GM19463 (cell line): Measurements from ENCODE around the gene SHROOM3.
"Not testable (repeated sequence)": the region's sequence is repeated elsewhere in the genome, so short reads cannot be mapped to it uniquely, and the experiment has no call there.

Source experiments
- ATAC-seq: cut with Tn5 transposase; IDR thresholded peaks from one replicate; pipeline ENCODE4 v1.9.1; 2021; ENCODE audit warnings: mild to moderate bottlenecking, moderate library complexity; ENCODE audit not compliant: unreplicated experiment

The SHROOM3 gene

DNA sequence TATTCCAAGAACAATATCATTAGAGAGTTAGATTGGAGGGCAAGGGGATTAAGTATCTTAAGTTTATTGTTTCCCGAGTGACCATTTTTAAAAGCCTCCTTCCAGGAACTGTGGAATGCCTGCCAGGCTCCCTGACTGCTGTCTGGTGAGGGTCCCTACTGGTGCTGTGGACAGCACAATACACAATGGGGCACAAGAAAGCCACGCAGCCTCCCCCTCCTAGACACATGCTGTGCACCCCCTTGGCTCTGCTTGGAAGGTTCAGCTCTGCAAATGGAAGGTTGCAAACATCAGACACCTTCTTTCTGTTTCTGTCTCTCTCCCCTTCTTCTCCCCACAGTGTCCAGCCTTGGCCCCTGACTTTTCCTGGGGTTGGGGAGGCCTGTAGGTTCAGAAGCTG lies 153.2 kb downstream of the SHROOM3 start:
- no peak for ATAC-seq

DNA sequence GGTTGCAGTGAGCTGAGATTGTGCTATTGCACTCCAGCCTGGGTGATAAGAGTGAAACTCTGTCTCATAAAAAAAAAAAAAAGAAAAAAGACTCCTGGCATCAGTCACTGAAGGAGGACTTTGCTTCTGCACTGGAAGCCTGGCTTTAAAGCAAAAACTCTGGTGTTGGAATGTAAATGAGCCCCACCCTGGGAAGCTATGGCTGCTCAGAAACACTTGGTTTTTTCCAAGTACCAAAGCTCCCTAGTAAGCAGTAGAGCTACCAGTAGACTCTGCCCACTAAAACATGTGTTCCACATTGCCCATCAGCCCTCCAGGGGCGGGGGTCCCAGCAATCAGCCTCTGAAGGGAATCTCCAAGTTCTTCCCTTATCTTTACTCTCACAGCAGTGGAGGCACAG lies 154.4 kb downstream of the SHROOM3 start:
- ATAC-seq = no peak

DNA sequence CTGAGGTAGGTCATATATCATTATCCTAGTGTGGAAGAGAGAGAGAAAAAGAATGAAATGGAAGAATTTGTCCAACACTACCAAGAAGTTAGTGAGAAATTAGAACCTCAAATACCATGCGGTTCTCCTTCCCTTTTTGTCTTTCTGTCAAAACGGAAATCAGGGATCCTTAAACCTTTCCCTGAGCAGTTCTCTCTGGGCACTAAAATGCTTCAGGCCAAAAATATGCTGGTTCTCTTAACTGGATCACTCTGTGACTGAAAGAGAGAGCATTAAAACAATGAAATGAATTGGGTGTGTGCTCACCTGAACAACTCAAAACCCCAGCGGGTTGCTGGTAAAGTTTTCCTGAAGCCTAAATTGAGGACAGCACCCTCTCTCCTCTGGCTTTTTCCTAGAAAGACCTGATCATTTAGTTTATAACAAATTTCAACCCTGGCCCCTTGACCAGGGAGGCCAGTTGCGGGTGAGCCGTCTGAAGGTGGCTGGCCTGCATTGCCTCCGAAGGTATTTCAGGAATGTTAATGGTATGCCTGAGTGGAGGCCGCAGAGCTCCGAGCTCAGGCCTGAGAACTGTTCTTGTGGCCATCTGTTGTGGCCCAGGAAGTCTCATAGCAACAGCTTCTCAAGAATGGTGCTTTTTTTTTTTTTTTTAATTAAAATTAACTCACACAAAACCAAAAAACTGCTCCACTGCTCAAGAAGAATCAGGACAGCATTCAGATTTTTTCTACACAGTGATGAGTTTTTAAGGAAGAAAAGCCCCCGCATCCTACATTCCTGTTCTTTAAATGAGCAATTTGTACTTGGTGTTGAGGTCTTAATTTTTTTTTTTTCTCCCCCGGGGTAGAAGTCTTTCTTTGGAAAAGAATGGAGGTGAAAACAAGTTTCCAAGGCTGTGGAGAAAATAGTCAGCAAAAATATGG lies 155.1 kb downstream of the SHROOM3 start:
- no peak for ATAC-seq

DNA sequence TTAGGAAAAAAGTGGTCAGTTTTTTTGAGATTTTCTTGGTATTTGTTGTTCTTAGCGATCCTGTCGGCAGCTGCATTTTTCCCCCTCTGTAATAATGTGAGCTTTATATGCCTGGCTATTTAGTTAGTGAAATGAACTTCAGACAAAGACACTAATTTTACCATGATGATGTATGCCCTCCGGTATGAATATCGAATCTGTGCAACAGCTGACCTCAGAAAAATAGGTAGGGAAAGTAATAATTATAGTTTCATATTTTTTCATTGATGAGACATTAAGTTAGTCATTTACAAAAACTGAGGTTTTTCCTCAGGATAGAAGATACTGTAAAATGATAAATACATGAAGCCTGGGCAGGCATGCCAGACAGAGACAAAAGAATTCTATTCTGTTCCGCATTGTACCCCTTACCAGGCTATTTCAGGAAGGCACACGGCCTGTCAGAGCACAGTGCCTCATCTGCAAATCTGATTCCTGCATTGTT lies 155.8 kb downstream of the SHROOM3 start:
- no peak for ATAC-seq

DNA sequence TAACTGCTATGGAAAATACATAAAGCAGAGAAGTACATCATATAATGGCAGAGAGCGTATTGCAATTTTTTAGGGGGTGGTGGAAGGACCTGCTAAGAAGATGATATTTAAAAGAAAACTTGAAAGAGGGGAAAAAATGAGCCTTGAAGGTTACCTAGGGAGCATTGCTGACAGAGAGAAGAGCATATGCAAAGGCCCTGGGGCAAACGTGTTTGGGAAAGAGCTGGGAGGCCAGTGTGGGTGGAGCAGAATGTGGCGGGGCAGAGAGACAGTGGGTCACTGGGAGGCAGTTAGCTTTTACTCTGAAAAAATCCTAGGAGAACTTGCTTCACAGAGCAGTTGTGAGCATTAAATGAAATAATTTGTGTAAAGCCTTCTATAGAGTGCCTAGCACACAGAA lies 157.0 kb downstream of the SHROOM3 start:
- ATAC-seq = no peak

DNA sequence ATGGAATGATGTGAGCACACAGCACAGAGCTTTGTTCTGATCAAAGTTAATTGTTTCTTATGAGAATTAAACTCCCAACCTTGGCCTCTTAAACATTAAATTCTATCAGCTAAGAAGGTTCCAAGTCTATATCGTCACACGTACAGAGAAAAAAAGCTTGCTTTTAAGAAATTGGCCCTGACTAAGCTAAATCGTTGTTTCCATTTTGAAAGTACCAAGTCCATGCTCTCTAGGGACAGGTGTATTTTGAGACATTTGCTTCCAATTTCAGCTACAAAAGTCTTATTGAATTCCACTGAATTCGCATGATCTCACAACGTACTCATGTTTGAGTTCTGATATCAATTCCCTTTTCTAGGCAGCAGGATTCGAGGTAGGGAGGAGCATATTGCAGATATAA lies 157.4 kb downstream of the SHROOM3 start:
- no peak for ATAC-seq

DNA sequence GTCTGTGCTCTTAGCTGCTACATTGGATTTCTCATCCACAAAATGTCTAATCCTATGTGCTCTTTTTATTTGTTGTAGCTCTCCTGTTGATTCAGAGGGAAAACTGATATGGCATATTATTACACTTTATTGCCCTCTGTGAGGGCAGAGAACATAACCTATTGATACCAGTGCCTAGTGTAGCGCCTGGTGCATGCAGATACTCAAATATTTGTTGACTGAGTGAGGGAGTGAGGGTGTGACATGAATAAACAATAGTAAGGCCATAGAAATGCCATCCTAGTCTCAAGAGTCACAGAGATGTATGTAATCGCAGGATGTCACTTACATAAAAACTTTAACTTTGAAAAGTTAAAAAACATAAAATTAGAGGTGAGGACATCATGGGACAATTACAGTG lies 159.1 kb downstream of the SHROOM3 start:
- ATAC-seq = no peak

DNA sequence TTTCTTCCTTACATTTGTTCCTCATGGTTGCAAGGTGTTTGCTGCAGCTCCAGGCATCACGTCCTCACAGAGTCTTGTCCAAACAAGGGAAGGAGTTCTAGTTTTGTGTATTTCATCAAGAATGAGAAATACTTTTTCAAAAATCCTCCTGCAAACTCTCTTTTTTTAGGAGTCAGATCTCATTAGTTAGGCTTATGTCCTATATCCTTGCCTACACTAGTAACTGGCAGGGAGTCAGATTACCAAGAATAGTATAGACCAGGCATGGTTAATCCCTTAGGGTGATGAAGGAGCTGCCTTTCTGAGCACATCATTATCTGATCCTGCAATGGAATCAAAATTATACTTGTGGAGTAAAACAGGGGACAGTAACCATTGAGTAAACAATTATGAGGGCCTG lies 160.4 kb downstream of the SHROOM3 start:
- no peak for ATAC-seq

DNA sequence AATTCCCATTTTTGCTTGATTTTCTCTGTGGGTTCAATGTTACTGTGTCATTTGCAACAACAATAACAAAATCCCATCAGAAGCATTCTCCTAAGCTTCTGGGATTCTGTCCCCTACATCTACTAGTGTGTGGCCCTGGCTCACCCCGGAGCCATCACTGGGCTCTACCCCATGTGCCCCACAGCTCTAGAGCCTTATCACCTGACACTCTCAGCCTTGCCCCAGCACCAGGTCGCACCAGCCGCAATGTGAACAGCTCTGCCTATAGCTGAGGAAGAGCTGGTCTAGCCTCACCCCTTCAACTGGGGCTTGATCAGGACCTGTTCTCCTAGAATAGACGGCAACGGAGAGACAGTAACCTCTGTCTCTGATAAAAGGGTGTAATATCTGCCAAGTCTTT lies 161.7 kb downstream of the SHROOM3 start:
- no peak for ATAC-seq

DNA sequence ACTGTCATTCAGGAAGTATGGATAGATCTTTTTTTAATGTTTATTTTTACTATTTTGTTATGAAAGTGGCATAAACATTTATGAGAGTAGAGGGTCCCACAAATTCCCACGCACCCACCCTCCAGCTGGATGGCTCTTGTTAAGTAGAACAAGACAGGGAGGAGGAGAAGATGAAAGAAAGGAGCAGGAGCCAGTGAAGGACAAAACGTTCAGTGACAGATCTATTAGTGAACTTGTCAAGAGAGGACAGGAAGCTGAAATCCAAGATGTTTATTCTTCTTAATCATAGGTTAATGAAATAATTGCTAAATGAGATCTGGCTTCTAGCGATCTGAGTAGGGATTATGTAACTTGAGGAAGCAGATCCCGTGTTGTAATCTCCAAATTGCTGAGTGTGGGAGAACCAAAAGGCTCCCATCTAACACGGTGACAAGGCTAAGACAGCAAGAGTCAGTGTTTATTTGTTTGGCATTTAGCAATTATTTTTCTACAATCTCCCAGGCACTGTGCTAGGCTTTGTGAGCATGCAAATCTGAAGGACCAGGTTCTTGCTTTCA lies 162.5 kb downstream of the SHROOM3 start:
- ATAC-seq = no peak

DNA sequence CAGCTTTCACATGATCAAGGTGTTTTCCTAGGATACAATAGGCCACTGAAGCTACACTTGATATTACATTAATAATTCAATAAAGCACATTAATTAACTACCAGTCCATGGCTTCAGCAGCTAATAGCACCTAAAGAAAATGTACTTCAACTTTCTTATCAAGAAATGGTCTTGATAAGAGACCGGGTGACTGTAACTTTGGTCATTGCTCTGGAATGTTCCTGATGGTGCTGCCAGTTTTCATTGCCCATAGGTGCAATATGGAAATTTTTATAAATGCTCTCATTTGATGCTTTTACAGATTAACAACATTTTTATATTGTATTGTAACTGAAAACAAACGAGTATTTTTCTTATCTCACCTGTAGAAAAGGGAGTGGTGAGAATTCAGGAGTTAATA lies 165.4 kb downstream of the SHROOM3 start:
- ATAC-seq = no peak

DNA sequence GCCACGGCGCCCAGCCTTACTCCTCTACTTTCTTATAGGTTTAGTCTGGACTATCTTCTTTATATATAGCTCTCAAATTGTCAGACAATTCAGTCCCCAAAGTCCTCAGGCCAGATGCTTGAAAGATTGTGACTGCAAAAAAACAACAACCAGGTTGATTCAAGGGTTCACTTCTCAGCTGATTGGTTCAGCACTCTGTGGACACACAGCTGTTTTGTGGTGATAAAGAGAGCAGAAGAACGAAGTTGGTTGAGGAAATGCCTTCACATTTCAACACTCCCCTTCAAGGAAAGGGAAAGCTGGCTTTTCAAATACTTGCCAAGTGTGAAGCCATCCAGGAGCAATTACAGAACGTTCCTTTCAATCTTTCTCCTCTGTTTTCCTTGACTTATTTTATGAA lies 166.8 kb downstream of the SHROOM3 start:
- no peak for ATAC-seq

DNA sequence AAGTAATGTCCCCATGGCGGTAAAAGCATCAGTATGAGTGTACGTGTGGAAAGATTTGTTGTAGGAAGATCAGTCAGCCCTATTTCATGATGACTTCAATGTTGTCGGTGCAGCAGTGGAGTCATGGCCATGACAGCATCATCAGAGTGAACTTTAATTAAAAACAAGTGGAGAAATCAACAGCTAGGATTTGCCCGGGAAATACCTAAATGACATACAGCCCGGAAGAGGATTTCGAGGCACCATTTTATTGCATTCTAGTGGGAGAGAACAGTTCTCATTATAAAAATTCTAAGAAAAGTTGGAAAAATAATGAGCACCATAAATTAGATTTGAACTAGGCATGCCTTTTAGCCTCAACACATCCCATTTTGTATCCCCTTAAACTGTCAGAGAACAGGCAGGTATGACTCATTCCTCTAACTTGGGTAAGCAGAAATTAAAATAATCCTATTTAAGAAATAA lies 170.1 kb downstream of the SHROOM3 start:
- ATAC-seq = no peak

DNA sequence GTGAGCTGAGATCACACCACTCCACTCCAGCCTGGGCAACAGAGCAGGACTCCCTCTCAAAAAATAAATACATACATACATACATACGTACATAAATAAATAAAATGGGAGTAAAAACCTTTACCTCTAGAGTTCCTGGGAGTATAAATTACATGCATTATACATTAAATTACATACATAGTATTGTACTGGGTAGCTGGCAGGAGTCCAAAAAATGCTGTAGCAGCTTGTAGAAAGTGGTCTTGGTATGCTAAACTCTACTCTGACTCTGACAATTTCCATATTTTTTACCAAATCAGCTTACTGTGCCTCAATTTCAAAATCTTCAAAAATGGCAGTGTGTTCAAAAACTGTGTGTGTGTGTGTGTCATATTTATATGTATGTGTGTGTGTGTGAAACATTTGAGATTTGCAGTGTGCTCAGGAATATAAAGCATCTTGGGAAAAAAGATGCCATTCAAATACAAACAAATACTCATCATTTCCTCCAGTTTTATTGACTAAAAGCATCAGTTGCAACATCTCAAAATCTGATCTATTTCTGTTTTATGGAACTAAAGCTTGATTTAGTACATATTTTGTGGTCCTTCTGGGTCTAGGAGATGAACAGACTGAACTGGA lies 171.7 kb downstream of the SHROOM3 start:
- ATAC-seq = no peak

DNA sequence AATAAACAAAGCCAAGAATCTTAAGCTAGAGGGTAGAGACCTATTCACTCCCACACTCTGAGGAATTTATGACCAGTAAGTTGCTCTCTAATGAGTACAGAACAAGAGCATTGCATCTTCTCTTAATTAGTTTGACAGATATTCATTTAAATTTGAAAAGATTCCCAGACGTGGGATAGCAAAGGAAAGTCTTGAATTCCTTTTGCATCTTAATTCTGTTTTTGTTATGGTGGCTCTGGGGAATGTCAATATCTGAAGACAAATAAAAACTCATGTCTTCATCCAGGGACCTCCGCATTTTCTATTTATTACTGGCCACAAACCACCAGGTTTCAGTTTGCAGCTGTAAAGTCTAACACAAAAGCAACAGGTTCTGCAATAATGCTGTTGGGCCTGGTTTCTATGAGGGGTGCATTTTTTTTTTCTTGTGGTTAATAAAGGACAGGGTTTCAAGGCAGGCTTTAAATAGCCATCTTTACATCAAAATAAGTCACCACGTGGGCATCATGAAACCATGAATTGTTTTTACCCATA lies 172.3 kb downstream of the SHROOM3 start:
- ATAC-seq = peak; percentile 96

DNA sequence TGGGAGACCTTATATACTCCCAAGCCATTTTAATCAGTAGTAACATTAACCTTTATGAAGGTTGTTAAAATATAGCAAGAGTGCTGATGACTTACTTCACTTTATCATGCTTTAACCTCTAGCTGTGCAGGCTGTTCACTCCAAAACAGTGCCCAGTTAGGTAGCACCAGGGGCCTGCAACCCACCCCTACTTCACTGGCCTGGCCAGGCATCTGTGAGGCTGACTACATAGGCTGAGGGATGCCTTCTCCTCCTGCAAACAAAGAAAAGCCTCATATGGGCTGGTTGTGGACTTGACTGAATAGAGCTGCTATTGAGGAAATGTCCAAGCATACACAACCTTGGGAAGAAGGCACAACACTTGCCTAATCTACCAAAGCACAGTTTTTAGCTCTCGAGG lies 172.8 kb downstream of the SHROOM3 start:
- ATAC-seq = no peak

DNA sequence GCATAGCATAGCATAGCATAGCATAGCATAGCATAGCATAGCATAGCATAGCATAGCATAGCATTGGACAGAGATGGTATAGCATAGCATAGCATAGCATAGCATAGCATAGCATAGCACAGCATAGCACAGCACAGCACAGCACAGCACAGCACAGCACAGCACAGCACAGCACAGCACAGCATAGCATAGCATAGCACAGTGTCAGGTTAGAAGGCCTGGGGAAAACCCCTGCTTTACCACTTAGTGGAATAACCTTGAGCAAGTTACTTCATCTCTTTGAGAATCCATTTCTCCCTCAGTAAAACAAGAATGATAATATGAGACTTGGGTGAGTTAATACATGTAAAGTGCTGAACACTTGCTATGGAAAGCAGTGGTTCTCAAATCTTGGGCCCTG lies 173.5 kb downstream of the SHROOM3 start:
- ATAC-seq = not testable (repeated sequence)

DNA sequence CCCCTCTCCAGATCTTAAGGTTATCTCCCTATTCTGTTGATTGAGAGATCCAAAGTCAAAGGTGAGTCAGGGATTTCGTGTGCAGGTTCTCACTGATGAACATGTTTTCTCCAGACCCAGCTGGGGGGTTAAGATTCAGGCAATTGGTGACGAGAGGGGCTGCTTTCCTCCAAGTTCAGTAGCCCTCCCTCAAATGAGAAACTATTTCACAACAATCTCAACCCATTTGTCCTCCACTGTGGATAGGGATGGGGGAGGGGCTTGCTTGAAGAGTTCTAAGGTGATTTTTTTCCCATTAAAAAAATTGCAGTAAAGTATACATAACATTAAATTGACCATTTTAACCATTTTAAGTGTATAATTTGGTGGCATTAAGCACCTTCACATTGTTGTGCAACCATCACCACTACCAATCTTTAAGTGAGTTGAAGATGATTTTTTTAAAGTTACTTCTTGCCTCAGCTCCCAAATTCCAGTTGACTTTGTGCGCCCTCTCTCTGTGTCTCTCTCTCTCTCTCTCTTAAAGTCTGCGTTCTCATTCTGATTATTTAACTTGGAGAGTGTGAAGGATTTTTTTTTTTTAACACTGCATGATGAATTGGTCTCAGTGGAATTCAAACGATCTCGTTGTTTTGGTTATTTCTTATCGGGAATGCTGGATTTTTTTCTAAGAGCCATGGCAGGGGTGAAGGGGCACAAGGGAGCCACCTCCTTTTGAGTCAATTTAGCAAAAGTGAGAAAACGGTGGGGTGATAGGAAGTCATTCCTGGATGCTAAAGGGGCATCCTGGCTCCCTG lies 175.9 kb downstream of the SHROOM3 start:
- ATAC-seq = no peak

DNA sequence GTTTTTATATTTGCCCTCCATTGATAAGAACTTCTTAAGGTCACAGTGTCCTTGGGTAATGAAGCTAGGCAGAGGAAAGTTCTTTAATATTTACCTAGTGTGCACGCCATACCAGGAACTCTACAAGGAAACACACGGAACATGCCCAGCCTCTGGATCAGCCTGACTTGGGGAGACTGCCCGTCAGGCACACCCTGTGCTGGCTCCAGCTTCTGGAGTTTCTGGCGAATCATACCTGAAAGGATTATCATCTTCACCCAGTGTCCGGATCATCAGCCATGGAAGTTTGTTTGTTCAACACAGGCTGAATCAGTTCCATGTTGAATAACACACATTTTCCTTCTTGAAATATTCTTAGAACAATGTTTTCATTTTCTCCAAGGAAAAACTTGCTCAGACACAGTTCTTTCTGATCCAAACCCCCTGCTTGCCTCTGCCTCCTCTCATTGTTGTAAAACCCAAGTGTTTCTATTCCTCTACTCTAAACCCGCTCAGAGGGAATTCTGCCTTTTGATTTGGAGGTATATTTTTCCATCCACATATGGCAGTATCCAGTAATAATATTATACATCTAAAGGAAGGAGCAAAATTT lies 176.7 kb downstream of the SHROOM3 start:
- ATAC-seq = no peak

DNA sequence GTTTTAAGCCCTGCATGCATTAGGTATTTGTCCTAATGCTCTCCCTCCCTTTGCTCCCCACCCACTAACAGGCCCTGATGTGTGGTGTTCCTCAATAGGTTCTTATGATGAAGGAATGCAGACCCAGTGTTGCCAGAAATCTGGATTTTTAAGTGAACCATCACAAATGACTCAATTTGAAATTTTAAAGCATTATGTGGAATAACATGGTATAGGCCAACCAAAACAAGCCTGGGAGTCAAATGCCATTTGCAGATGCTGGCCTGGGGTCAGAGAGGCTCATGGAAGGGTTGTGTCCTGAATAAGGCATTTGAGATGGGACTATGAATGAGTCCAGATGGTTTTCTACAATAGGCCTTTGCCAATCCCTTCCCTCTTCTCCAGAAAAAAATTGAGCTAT lies 179.6 kb downstream of the SHROOM3 start:
- ATAC-seq = no peak
